Activated B cell treated with CpG ODN at 0.5 μM for 24 hours (primary cell): ENCODE data around the gene ARL3. TPM values are rescaled to one million over a fixed set of nuclear protein-coding genes. Genes with fewer than 3 reads are reported as not detected.

ENCODE experiments used
- ATAC-seq: fragments of 200-7000 bp; cut with Tn5 transposase; one replicate; pipeline ENCODE4 v1.10.0; 2021; ENCODE audit warnings: low read depth, mild to moderate bottlenecking, moderate library complexity
- CTCF ChIA-PET: fragments of 350-600 bp; sonication (Branson Sonifier 250); formaldehyde crosslinking; loops from one replicate; lab custom pipeline; 2021; ENCODE audit warnings: antibody characterized with exemption; lab: Charles Lee
- POLR2A ChIA-PET: fragments of 350-600 bp; sonication (Branson Sonifier 250); formaldehyde crosslinking; loops from one replicate; lab custom pipeline; 2021; ENCODE audit warnings: antibody characterized with exemption; lab: Charles Lee
- DNase-seq: peaks from one replicate; pipeline ENCODE4 v3.0.0; 2022
- H3K27ac Mint-ChIP-seq: one replicate; pipeline ENCODE4 v1.8.0; 2020; ENCODE audit warnings: mixed read lengths
- H3K27me3 Mint-ChIP-seq: one replicate; pipeline ENCODE4 v1.8.0; 2021; ENCODE audit warnings: mixed read lengths
- H3K36me3 Mint-ChIP-seq: one replicate; pipeline ENCODE4 v1.8.0; 2021; ENCODE audit warnings: low read depth, mixed read lengths
- H3K4me1 Mint-ChIP-seq: one replicate; pipeline ENCODE4 v1.8.0; 2021; ENCODE audit warnings: mixed read lengths
- H3K4me3 Mint-ChIP-seq: one replicate; pipeline ENCODE4 v1.8.0; 2020; ENCODE audit warnings: mild to moderate bottlenecking, mixed read lengths
- H3K9me3 Mint-ChIP-seq: one replicate; pipeline ENCODE4 v1.8.0; 2020; ENCODE audit warnings: mixed read lengths
- CTCF ChIP-seq: fragments of 200-600 bp; IDR thresholded peaks from one replicate; pipeline ENCODE4 v1.8.0; 2022; ENCODE audit warnings: antibody characterized with exemption, mild to moderate bottlenecking
- intact Hi-C: fragments of 100-400 bp; cut with micrococcal nuclease; formaldehyde crosslinking; loops from one replicate; pipeline ENCODE4 v1.15.1; 2024
- total RNA-seq: library from RNA; stranded (reverse); gene quantifications from 2 replicates; pipeline ENCODE4 v1.2.3, GENCODE V29; 2022

ARL3 gene
- total RNA-seq, 1 donor from 2014 or later = 5.1 TPM

GRCh38 chr10:102660888-102661657 is 53.1 kb downstream of the ARL3 start:
- ATAC-seq = peak; percentile 78
- H3K36me3 Mint-ChIP-seq = peaks cover 25% of the 10 kb centered on the region
- TF ChIP-seq CTCF = no peak
- ChIA-PET CTCF (interaction anchor here (1.6 kb wide), 1 partner anchor 15 kb away, joined by 3 read pairs; no protein-coding TSS in a partner anchor), POLR2A (interaction anchor here (1.2 to 1.9 kb wide), 8 partner anchors 10 to 257 kb away, joined by 3 to 13 read pairs (median 8); partner anchors contain the start of genes ARL3, CNNM2, SFXN2 and TRIM8)
- H3K27ac Mint-ChIP-seq = no peak overlapping the region
- peaks cover 16% of the 10 kb centered on the region for H3K4me1 Mint-ChIP-seq
- no peak overlapping the region for H3K4me3 Mint-ChIP-seq
- intact Hi-C loops = loop anchor here (2.0 kb wide), 1 partner anchor 16 kb away; the partner anchor contains the start of gene TRIM8
- no peaks in the 10 kb centered on the region for H3K9me3 Mint-ChIP-seq
- H3K27me3 Mint-ChIP-seq = no peaks in the 10 kb centered on the region
- no peak for DNase-seq

GRCh38 chr10:102658802-102659201 is 55.4 kb downstream of the ARL3 start:
- DNase-seq (no peak), ATAC-seq (no peak)
- H3K27me3 Mint-ChIP-seq = no peaks in the 10 kb centered on the region
- peaks cover 43% of the 10 kb centered on the region for H3K36me3 Mint-ChIP-seq
- ChIA-PET POLR2A (interaction anchor here (0.6 to 1.4 kb wide), 6 partner anchors 9 to 412 kb away, joined by 3 to 11 read pairs (median 7); no protein-coding TSS in a partner anchor), CTCF (interaction anchor here (0.8 kb wide), 1 partner anchor 15 kb away, joined by 3 read pairs; the partner anchor contains the start of gene TRIM8)
- no peak overlapping the region for H3K27ac Mint-ChIP-seq
- no peak for TF ChIP-seq CTCF
- peaks cover 21% of the 10 kb centered on the region for H3K4me1 Mint-ChIP-seq
- intact Hi-C loops = no loop called here
- no peak overlapping the region for H3K4me3 Mint-ChIP-seq
- no peaks in the 10 kb centered on the region for H3K9me3 Mint-ChIP-seq

- ChIA-PET CTCF (no interaction called here), POLR2A (interaction anchor here (1.3 to 1.4 kb wide), 3 partner anchors 12 to 16 kb away, joined by 3 to 11 read pairs (median 8); no protein-coding TSS in a partner anchor)
- DNase-seq (no peak), ATAC-seq (no peak)
- no peak overlapping the region for H3K4me3 Mint-ChIP-seq
- no peaks in the 10 kb centered on the region for H3K27me3 Mint-ChIP-seq
- no peak overlapping the region for H3K27ac Mint-ChIP-seq
- TF ChIP-seq CTCF = no peak
- H3K9me3 Mint-ChIP-seq = no peaks in the 10 kb centered on the region
- intact Hi-C loops = no loop called here
- peaks cover 49% of the 10 kb centered on the region for H3K36me3 Mint-ChIP-seq
- peaks cover 28% of the 10 kb centered on the region for H3K4me1 Mint-ChIP-seq
These were observed 56.0 kb downstream of the ARL3 start for GRCh38 chr10:102657984-102658724.

GRCh38 chr10:102657451-102657850 is 56.7 kb downstream of the ARL3 start:
- Mint-ChIP-seq H3K9me3 (no peaks in the 10 kb centered on the region), H3K27ac (peak overlapping the region; percentile 18), H3K4me3 (no peak overlapping the region), H3K36me3 (peaks cover 51% of the 10 kb centered on the region), H3K27me3 (no peaks in the 10 kb centered on the region), H3K4me1 (peaks cover 35% of the 10 kb centered on the region)
- intact Hi-C loops = no loop called here
- no peak for ATAC-seq
- POLR2A ChIA-PET = interaction anchor here (1.4 kb wide), 1 partner anchor 11 kb away, joined by 4 read pairs; no protein-coding TSS in a partner anchor
- no peak for DNase-seq
- TF ChIP-seq CTCF = no peak
- CTCF ChIA-PET = no interaction called here
